HEK293 (cell line): Measurements from ENCODE around the gene NPY.

Experiments used
- CTCF ChIA-PET: fragments of 350-600 bp; formaldehyde crosslinking; extraction: SDS; loops from one replicate; lab custom pipeline; 2021; ENCODE audit warnings: antibody characterized with exemption; lab: Yijun Ruan, JAX
- POLR2A ChIA-PET: fragments of 300-600 bp; formaldehyde crosslinking; extraction: SDS; loops from one replicate; lab custom pipeline; 2020; ENCODE audit warnings: antibody characterized with exemption, inconsistent platforms; lab: Yijun Ruan, JAX
- H3K27ac ChIP-seq: fragments of 200-500 bp; sonication (Bioruptor generic); 2 replicates; pipeline ENCODE4 v1.5.1; 2014; ENCODE audit warnings: low read depth, low read length, control low read depth, inconsistent platforms; ENCODE audit errors: extremely low read depth
- H3K36me3 ChIP-seq, 2 experiments: fragments of 200-500 bp in 1 of 2; sonication (Bioruptor generic) in 1 of 2; 1 replicate in 1 of 2; 2 replicates in 1 of 2; pipeline ENCODE4 v1.5.1; 2014 to 2017; ENCODE audit warnings: inconsistent platforms in 2 of 2, low read length in 2 of 2; ENCODE audit not compliant: control insufficient read depth in 2 of 2, insufficient read depth in 1 of 2
- H3K4me1 ChIP-seq: fragments of 200-500 bp; sonication (Bioruptor generic); 2 replicates; pipeline ENCODE4 v1.5.1; 2014; ENCODE audit warnings: mild to moderate bottlenecking, low read length, inconsistent platforms; ENCODE audit not compliant: control insufficient read depth, insufficient read depth
- H3K4me3 ChIP-seq: 2 replicates; pipeline ENCODE4 v1.5.1; 2011; ENCODE audit warnings: low read depth, mild to moderate bottlenecking, control low read depth, low read length, moderate library complexity
- H3K9me3 ChIP-seq: fragments of 200-500 bp; sonication (Bioruptor generic); 2 replicates; pipeline ENCODE4 v1.5.1; 2014; ENCODE audit warnings: low read depth, low read length, inconsistent platforms; ENCODE audit not compliant: control insufficient read depth, insufficient read depth
- GLIS1 ChIP-seq: fragments of 450-650 bp; formaldehyde crosslinking; IDR thresholded peaks from 2 replicates; pipeline ENCODE4 v1.5.1; 2016; ENCODE audit warnings: missing biosample characterization, missing genetic modification characterization
- HOXC10 ChIP-seq: sonication (generic); formaldehyde crosslinking; IDR thresholded peaks from 2 replicates; pipeline ENCODE4 v1.8.1; 2023; ENCODE audit warnings: mild to moderate bottlenecking, missing genetic modification reagents
- KLF17 ChIP-seq: fragments of 450-650 bp; formaldehyde crosslinking; IDR thresholded peaks from 2 replicates; pipeline ENCODE4 v1.5.1; 2016; ENCODE audit warnings: missing biosample characterization, missing genetic modification characterization
- PRDM6 ChIP-seq: fragments of 450-650 bp; formaldehyde crosslinking; IDR thresholded peaks from 2 replicates; pipeline ENCODE4 v1.5.1; 2017; ENCODE audit warnings: missing biosample characterization, missing genetic modification characterization
- REST ChIP-seq: fragments of 450-650 bp; formaldehyde crosslinking; IDR thresholded peaks from 2 replicates; pipeline ENCODE4 v1.5.1; 2016; ENCODE audit warnings: missing biosample characterization, missing genetic modification characterization
- SCRT2 ChIP-seq: fragments of 450-650 bp; formaldehyde crosslinking; IDR thresholded peaks from 2 replicates; pipeline ENCODE4 v1.5.1; 2016; ENCODE audit warnings: missing biosample characterization, missing genetic modification characterization
- ZBTB21 ChIP-seq: fragments of 450-650 bp; formaldehyde crosslinking; IDR thresholded peaks from 2 replicates; pipeline ENCODE4 v1.5.1; 2017; ENCODE audit warnings: missing biosample characterization, missing genetic modification characterization
- ZNF184 ChIP-seq: fragments of 450-650 bp; IDR thresholded peaks from 2 replicates; pipeline ENCODE4 v1.5.1; 2018; ENCODE audit warnings: missing biosample characterization, mild to moderate bottlenecking, missing genetic modification characterization
- ZNF335 ChIP-seq: fragments of 450-650 bp; formaldehyde crosslinking; conservative IDR thresholded peaks from 2 replicates; pipeline ENCODE4 v1.5.1; 2016; ENCODE audit warnings: missing biosample characterization, missing genetic modification characterization
- ZNF449 ChIP-seq: fragments of 450-650 bp; formaldehyde crosslinking; IDR thresholded peaks from 2 replicates; pipeline ENCODE4 v1.5.1; 2017; ENCODE audit warnings: missing biosample characterization, mild to moderate bottlenecking, missing genetic modification characterization, moderate library complexity
- ZNF501 ChIP-seq: fragments of 450-650 bp; formaldehyde crosslinking; IDR thresholded peaks from 2 replicates; pipeline ENCODE4 v1.5.1; 2016; ENCODE audit warnings: missing biosample characterization, missing genetic modification characterization
- ZNF514 ChIP-seq: fragments of 450-650 bp; formaldehyde crosslinking; IDR thresholded peaks from 2 replicates; pipeline ENCODE4 v1.5.1; 2016; ENCODE audit warnings: missing biosample characterization, missing genetic modification characterization
- ZNF521 ChIP-seq: fragments of 450-650 bp; formaldehyde crosslinking; IDR thresholded peaks from 2 replicates; pipeline ENCODE4 v1.5.1; 2017; ENCODE audit warnings: missing biosample characterization, mild to moderate bottlenecking, missing genetic modification characterization
- ZNF529 ChIP-seq: fragments of 450-650 bp; formaldehyde crosslinking; IDR thresholded peaks from 2 replicates; pipeline ENCODE4 v1.5.1; 2017; ENCODE audit warnings: missing genetic modification characterization, missing biosample characterization; ENCODE audit not compliant: insufficient replicate concordance
- ZNF654 ChIP-seq: fragments of 450-650 bp; formaldehyde crosslinking; IDR thresholded peaks from 2 replicates; pipeline ENCODE4 v1.5.1; 2016; ENCODE audit warnings: low read depth, missing biosample characterization, missing genetic modification characterization
- ZNF704 ChIP-seq: fragments of 450-650 bp; formaldehyde crosslinking; IDR thresholded peaks from 2 replicates; pipeline ENCODE4 v1.5.1; 2016; ENCODE audit warnings: missing biosample characterization, missing genetic modification characterization
- ZNF707 ChIP-seq: fragments of 450-650 bp; formaldehyde crosslinking; IDR thresholded peaks from 2 replicates; pipeline ENCODE4 v1.5.1; 2016; ENCODE audit warnings: missing biosample characterization, missing genetic modification characterization
- ZNF76 ChIP-seq: fragments of 450-650 bp; formaldehyde crosslinking; IDR thresholded peaks from 2 replicates; pipeline ENCODE4; 2016; ENCODE audit warnings: low read depth, missing biosample characterization, missing genetic modification characterization, borderline replicate concordance
- ZNF830 ChIP-seq: fragments of 450-650 bp; IDR thresholded peaks from 2 replicates; pipeline ENCODE4 v1.5.0; 2018; ENCODE audit warnings: missing biosample characterization, missing genetic modification characterization, low read depth, mild to moderate bottlenecking, moderate library complexity
- ZXDB ChIP-seq: fragments of 450-650 bp; formaldehyde crosslinking; IDR thresholded peaks from 2 replicates; pipeline ENCODE4 v1.5.1; 2016; ENCODE audit warnings: missing biosample characterization, missing genetic modification characterization

The NPY gene

GRCh38 chr7:24316340-24316739 is 32.4 kb downstream of the NPY start:
- TF ChIP-seq ZBTB21: no peak
- no peak for TF ChIP-seq ZXDB (tag by site-specific recombination)
- no peak for TF ChIP-seq ZNF707 (tag by site-specific recombination)
- no peak for TF ChIP-seq REST (tag by site-specific recombination)
- TF ChIP-seq ZNF335 (tag by site-specific recombination): no peak
- TF ChIP-seq ZNF521 (tag by site-specific recombination): no peak
- TF ChIP-seq ZNF704 (tag by site-specific recombination): no peak
- TF ChIP-seq ZNF830 (tag by site-specific recombination): no peak
- TF ChIP-seq, all 188 proteins: peak for 0
- ChIA-PET CTCF (interaction anchor here (0.6 kb wide), 1 partner anchor 379 kb away, joined by 3 read pairs; no protein-coding TSS in a partner anchor), POLR2A (no interaction called here)
- H3K36me3 ChIP-seq: no peaks in the 10 kb centered on the region
- H3K27ac ChIP-seq: no peak overlapping the region
- no peak overlapping the region for H3K4me3 ChIP-seq
- H3K9me3 ChIP-seq: no peaks in the 10 kb centered on the region
- no peaks in the 10 kb centered on the region for H3K4me1 ChIP-seq

GRCh38 chr7:24318326-24318725 is 34.3 kb downstream of the NPY start:
- Histone ChIP-seq H3K27ac (no peak overlapping the region), H3K36me3 (no peaks in the 10 kb centered on the region), H3K9me3 (no peaks in the 10 kb centered on the region), H3K4me3 (no peak overlapping the region), H3K4me1 (no peaks in the 10 kb centered on the region)
- CTCF ChIA-PET: interaction anchor here (0.6 to 1.2 kb wide), 6 partner anchors 9 to 452 kb away, joined by 3 to 8 read pairs (median 3); no protein-coding TSS in a partner anchor
- POLR2A ChIA-PET: no interaction called here
- TF ChIP-seq PRDM6 (tag by site-specific recombination) (no peak), HOXC10 (no peak), ZNF449 (tag by site-specific recombination) (no peak), ZNF654 (peak; percentile 28; the same call in 1 of the 2 replicates), GLIS1 (tag by site-specific recombination) (no peak), ZNF76 (tag by site-specific recombination) (no peak)

- ChIA-PET POLR2A (no interaction called here), CTCF (interaction anchor here (1.1 kb wide), 1 partner anchor 746 kb away, joined by 5 read pairs; no protein-coding TSS in a partner anchor)
- no peak overlapping the region for H3K27ac ChIP-seq
- TF ChIP-seq ZNF529 (tag by site-specific recombination) (no peak), ZNF514 (tag by site-specific recombination) (no peak), KLF17 (tag by site-specific recombination) (no peak), ZNF184 (tag by site-specific recombination) (no peak), ZNF501 (no peak), SCRT2 (tag by site-specific recombination) (no peak)
- TF ChIP-seq, all 188 proteins: peak for 0
- H3K9me3 ChIP-seq: no peaks in the 10 kb centered on the region
- H3K4me3 ChIP-seq: no peak overlapping the region
- H3K36me3 ChIP-seq: no peaks in the 10 kb centered on the region
- H3K4me1 ChIP-seq: no peaks in the 10 kb centered on the region
These were observed 35.2 kb downstream of the NPY start for GRCh38 chr7:24319209-24319608.
